Hematopoietic multipotent progenitor cell treated with erythropoietin and hydrocortisone succinate and interleukin-3 and kit ligand, for 8 days (in vitro differentiated cells): ENCODE measurements around the gene APOC4.
"Not testable (repeated sequence)": the region's sequence is repeated elsewhere in the genome, so short reads cannot be mapped to it uniquely, and the experiment has no call there.

Experiments
- DNase-seq: peaks from one replicate; pipeline ENCODE4 v3.0.0-alpha.2; 2015

Gene APOC4

GRCh38 chr19:44924243-44924725 is 17.8 kb upstream of the APOC4 start:
- DNase-seq = no peak

GRCh38 chr19:44925114-44925891 is 16.7 kb upstream of the APOC4 start:
- DNase-seq = peak; percentile 11

GRCh38 chr19:44926245-44927077 is 15.6 kb upstream of the APOC4 start:
- not testable (repeated sequence) for DNase-seq

- DNase-seq = no peak
Observed at GRCh38 chr19:44927746-44928145, 14.3 kb upstream of the APOC4 start.

- DNase-seq = no peak
Observed at GRCh38 chr19:44930088-44930487, 11.9 kb upstream of the APOC4 start.

DNA sequence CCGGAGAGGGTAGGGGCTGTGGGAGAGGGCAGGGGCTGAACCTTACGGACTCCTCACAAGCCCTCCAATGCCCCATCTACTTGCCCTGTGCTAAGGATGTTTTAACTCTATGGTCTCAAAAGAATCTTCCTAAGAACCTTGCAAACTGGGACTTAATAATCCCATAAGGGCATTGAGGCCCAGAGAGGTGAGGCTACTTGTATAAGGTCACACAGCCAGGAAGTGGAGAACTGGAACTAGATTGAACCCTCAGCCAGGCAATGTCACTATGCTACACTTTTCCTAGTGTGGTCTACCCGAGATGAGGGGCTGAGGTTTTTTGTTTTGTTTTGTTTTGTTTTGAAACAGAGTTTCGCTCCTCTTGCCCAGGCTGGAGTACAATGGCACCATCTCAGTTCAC is 10.5 kb upstream of the APOC4 start:
- no peak for DNase-seq

DNA sequence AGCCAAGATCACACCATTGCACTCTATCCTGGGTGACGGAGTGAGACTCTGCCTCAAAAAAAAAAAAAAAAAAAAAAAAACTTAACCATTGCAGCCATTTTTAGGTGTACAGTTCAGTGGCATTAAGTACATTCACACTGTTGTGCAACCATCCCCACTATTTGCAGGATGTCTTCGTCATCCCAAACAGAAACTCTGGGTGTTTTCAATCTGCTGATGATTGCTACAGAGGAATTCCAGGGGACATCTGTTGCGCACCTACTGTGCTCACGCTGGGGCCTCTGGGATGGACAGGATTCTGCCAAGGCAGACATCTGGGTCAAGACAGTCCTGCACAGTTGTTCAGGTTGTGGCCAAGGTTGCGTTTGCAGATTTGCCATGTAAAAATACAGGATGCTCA is 2.4 kb upstream of the APOC4 start:
- DNase-seq = no peak

GRCh38 chr19:44943801-44944249 is 1.8 kb downstream of the APOC4 start:
- peak; percentile 72 for DNase-seq

GRCh38 chr19:44947041-44947581 is 5.1 kb downstream of the APOC4 start:
- no peak for DNase-seq

GRCh38 chr19:44948237-44948636 is 6.2 kb downstream of the APOC4 start:
- no peak for DNase-seq

GRCh38 chr19:44948763-44949374 is 6.8 kb downstream of the APOC4 start:
- no peak for DNase-seq

- no peak for DNase-seq
Observed at GRCh38 chr19:44949550-44949949, 7.5 kb downstream of the APOC4 start.

DNA sequence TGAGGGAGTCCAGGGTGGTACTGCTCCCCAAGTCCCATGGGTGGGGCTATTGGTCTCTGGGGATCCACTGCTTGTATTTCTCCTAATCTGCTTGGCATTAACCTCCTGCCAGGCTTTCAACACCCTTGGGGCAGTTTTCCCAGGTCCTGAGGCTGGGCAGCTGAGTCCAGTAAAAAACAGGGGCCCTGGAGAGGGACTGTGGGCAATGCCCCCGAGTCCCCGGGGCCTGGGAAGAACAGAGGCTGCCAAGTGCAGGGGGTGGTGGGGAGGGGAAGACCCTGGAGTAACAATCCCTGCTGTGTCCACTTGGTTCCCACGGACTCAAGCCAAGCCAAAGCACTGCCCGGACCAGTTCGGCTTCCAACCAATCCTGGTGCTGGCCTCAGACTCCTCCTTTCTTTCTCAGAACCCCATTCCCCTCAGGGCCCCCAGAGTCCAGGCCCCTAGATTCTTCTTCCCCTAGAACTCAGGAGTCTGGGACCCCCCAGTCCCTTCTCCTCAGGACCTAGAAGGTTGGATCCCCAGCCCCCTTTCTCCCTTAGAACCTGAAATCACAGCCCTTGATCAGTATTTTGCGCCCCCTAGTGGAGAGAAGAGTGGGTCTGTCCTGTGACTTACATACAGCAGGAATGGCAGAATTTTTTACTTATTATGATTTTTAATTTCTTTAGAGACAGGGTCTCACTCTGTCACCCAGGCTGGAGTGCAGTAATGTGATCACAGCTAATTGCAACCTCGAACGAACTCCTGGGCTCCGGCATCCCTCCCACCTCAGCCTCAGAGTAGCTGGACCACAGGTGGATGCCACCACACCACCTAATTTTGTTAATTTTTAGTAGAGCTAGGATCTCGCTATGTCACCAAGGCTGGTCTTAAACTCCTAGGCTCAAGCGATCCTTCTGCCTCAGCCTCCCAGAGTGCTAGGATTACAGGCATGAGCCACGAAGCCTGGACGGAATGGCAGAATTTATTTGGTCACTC is 9.4 kb downstream of the APOC4 start:
- DNase-seq = peak; percentile 86

DNA sequence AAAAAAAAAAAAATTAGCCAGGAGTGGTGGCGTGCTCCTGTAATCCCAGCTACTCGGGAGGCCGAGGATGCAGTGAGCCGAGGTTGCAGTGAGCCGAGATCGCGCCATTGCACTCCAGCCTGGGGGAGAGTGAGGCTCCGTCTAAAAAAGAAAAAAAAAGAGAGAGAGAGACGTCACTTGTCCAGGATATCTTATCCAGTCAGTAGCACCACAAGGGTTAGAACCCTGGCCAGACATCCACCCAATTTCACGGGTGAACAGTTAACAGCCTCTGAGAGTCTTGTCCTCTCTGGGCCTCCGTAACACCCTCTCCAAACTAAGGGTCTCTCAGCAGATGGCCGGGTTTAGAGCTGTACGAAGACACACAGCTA is 12.2 kb downstream of the APOC4 start:
- no peak for DNase-seq

- DNase-seq = peak; percentile 97
Observed at GRCh38 chr19:44954649-44955504, 12.8 kb downstream of the APOC4 start, which contains the start of gene CLPTM1. CLPTM1 (plus strand) TSS chr19:44955380; CDS start chr19:44955396, 16 bp downstream.

DNA sequence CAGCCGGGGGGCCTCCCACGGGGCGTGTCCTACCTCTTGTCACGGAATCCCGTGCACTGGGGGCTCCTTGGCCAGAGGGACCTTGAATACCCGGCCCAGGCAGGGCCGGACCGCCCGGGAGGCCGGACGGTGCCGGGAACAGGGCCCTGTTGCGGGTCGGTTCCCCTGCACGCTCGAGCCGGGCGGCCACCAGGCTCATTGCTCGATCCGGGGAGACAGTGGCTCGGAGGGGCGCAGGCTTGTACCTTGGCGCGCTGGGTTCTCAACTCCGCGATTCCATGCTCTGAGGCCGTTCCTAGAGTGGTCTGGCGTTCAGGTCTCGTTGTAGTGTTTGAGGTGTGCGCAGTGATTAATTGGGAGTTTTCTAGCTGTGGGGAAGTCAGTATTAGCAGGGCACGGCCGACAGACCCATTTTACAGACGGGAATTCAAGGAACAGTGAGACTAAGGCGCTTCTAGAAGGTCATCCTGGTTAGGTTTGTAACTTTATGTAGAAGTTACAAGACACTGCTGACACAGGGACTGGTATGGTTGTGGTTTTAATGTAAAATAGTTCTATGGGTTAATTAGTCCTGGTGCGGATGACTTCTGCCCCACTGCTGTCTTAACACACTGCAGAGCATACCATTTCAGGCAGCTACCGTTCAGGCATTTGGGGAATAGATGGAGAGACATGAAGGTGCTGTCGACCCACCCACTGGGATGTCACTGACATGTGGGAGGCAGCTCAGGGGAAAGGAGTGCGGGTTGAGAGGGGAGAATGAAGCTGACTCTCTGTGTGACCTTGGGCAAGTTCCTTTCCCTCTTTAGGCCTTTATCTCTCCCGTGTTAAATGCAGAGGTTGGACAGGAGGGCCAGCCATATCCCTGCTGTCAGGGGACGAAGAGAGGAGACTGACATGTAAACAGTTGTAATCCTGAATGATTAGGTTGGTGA is 13.7 kb downstream of the APOC4 start:
- peak; percentile 20 for DNase-seq

- no peak for DNase-seq
Observed at GRCh38 chr19:44957526-44957925, 15.5 kb downstream of the APOC4 start.

GRCh38 chr19:44958090-44958489 is 16.1 kb downstream of the APOC4 start:
- DNase-seq = no peak

DNA sequence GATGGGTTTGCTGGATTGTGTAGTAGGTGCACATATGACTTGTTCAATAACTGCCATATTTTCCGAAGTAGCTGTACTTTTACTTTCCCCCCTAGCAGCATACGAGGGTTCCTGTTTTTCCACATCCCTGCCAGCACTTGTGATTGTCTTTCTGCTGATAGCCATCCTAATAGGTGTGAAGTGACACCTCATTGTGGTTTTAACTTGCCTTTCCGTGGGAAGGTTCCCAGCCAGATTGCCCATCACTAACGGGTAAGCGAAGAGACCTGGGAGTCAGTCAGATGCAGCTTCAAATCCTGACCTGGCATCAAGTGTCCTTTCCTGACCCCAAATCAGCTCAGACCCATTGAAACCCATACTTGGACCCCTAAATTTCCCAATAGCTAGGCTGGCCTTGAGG is 17.7 kb downstream of the APOC4 start:
- DNase-seq = no peak
